ENCODE measurements around the gene INHBB. TPM values are rescaled to one million over a fixed set of nuclear protein-coding genes. Genes with fewer than 3 reads are reported as not detected.

Gene INHBB
- polyA plus RNA-seq, 1 donor from 2014 or later = not detected

GRCh38 chr2:120299004-120299403 is 46.9 kb upstream of the INHBB start:
- Histone ChIP-seq H3K4me2 (ENCODE audit: low read length) (no peak overlapping the region), H3K4me3 (ENCODE audit: low read length) (no peak overlapping the region)

GRCh38 chr2:120299561-120299960 is 46.4 kb upstream of the INHBB start:
- no peak overlapping the region for H3K9ac ChIP-seq (ENCODE audit: low read length)
- H3K4me3 ChIP-seq (ENCODE audit: low read length) = no peak overlapping the region
- H3K36me3 ChIP-seq (ENCODE audit: insufficient read depth, low read length) = no peaks in the 10 kb centered on the region
- H3K9me3 ChIP-seq (ENCODE audit: low read length) = no peaks in the 10 kb centered on the region
- no peaks in the 10 kb centered on the region for H3K27me3 ChIP-seq (ENCODE audit: insufficient read depth, low read depth, low read length)
- no peaks in the 10 kb centered on the region for H3K9me2 ChIP-seq (ENCODE audit: insufficient read depth, low read length)
- no peaks in the 10 kb centered on the region for H3K79me2 ChIP-seq (replicated peaks; ENCODE audit: insufficient read depth, low read length)
- H3K4me2 ChIP-seq (ENCODE audit: low read length) = no peak overlapping the region
- no peaks in the 10 kb centered on the region for H3F3A ChIP-seq (ENCODE audit: insufficient read depth, low read length, poor library complexity, severe bottlenecking)
- H3K27ac ChIP-seq (ENCODE audit: low read length) = no peak overlapping the region
- no peak overlapping the region for H2AFZ ChIP-seq (ENCODE audit: low read depth, low read length)
- H4K20me1 ChIP-seq (ENCODE audit: insufficient read depth) = no peaks in the 10 kb centered on the region
- TF ChIP-seq RAD21 (conservative IDR thresholded peaks at IDR 0.05) (no peak), REST (IDR thresholded peaks at IDR 0.05; ENCODE audit: borderline replicate concordance) (no peak), TAF1 (IDR thresholded peaks at IDR 0.05; ENCODE audit: low read depth) (no peak), SMC3 (conservative IDR thresholded peaks at IDR 0.05; ENCODE audit: poor library complexity) (no peak), EP300 (conservative IDR thresholded peaks at IDR 0.05; ENCODE audit: poor library complexity, severe bottlenecking) (no peak), POLR2AphosphoS5 (IDR thresholded peaks at IDR 0.05) (no peak), MXI1 (conservative IDR thresholded peaks at IDR 0.05; ENCODE audit: poor library complexity, severe bottlenecking) (no peak), CTCF (IDR thresholded peaks at IDR 0.05; ENCODE audit: poor library complexity, severe bottlenecking) (no peak)

More at GRCh38 chr2:120299004-120299403, 46.9 kb upstream of the INHBB start:
- H3K9me2 ChIP-seq (ENCODE audit: insufficient read depth, low read length) = no peaks in the 10 kb centered on the region
- no peaks in the 10 kb centered on the region for H3F3A ChIP-seq (ENCODE audit: insufficient read depth, low read length, poor library complexity, severe bottlenecking)
- no peak overlapping the region for H2AFZ ChIP-seq (ENCODE audit: low read depth, low read length)
- H3K27me3 ChIP-seq (ENCODE audit: insufficient read depth, low read depth, low read length) = no peaks in the 10 kb centered on the region
- no peak overlapping the region for H3K27ac ChIP-seq (ENCODE audit: low read length)
- TF ChIP-seq TAF1 (IDR thresholded peaks at IDR 0.05; ENCODE audit: low read depth) (no peak), POLR2AphosphoS5 (IDR thresholded peaks at IDR 0.05) (no peak), REST (IDR thresholded peaks at IDR 0.05; ENCODE audit: borderline replicate concordance) (no peak), CTCF (IDR thresholded peaks at IDR 0.05; ENCODE audit: poor library complexity, severe bottlenecking) (no peak), MXI1 (conservative IDR thresholded peaks at IDR 0.05; ENCODE audit: poor library complexity, severe bottlenecking) (no peak)
- no peaks in the 10 kb centered on the region for H3K79me2 ChIP-seq (replicated peaks; ENCODE audit: insufficient read depth, low read length)
- no peaks in the 10 kb centered on the region for H4K20me1 ChIP-seq (ENCODE audit: insufficient read depth)
- H3K9ac ChIP-seq (ENCODE audit: low read length) = no peak overlapping the region
- H3K36me3 ChIP-seq (ENCODE audit: insufficient read depth, low read length) = peaks cover 4% of the 10 kb centered on the region
- H3K9me3 ChIP-seq (ENCODE audit: low read length) = no peaks in the 10 kb centered on the region

All from neural cell (in vitro differentiated cells).